ENCODE measurements around the gene SRPK2. TPM values are rescaled to one million over a fixed set of nuclear protein-coding genes. Genes with fewer than 3 reads are reported as not detected.
"Not testable (repeated sequence)": the region's sequence is repeated elsewhere in the genome, so short reads cannot be mapped to it uniquely, and the experiment has no call there.

Gene SRPK2
- total RNA-seq = 10 to 100 TPM; 41.0 to 87.1 (median 67.1) TPM

DNA sequence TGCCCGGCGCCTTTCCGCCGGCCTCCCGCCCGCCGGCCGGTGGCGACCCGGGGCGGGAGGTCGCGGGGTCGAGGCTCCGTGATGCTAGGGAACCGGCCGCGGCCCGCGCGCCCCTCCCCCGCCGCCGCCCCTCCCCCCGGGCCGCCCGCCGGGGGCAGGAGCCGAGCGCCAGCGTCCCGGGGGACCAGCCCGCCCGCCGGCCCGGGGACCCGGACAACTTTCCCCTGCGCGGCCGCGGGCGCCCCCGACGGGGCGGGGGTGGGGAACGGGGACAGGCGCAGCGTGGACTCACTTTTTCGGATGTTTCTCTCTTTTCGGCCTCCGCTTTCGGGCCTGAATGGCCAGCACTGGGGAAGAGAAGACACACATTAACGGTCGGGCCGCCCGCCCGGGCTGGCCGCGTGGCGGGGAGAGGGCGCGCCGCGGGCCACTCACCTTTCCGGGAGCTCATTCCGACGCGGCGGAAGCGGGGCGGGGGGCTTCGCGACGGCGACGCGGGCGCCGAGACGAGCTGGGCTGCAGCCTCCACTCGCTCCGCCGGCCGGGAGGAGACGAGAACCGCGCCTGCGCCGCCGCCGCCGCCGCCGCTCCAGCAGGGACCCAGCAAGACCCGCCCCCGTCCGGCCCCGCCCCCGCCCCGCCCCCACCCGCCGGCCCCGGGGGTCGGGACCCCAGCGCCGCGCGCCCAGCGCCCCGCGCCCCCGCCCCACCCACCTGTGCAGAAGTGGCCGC is at the start of gene SRPK2:
TSS of gene SRPK2 (minus strand) at position 566 of the 732 bp plus-strand sequence.
- DNase-seq (ENCODE audit: low spot score in 2 of 2) = peak; percentile 47 to 95

DNA sequence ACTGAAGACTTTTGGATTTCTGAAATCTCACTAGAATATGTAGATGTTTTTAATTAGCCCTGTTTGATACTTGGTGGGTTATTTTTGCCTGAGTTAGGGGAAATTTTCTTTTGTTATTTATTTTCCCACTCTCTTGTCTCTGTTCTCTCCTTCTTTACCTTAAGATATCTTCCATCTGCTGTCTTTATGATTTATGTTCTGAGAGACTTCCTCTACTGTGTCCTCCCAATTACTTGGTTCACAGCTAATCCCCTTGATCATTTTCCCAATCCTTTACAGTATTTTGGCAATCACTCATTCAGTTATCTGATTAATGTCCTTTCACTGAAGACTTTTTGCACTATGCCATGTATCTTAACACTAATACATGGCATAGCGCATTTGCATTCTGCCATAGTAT is 49.5 kb upstream of the SRPK2 start:
- WGBS, 2 donors = 98 to 100% methylated on average over 1 of the region's 1 CpG
- TF ChIP-seq, protein P1, sequence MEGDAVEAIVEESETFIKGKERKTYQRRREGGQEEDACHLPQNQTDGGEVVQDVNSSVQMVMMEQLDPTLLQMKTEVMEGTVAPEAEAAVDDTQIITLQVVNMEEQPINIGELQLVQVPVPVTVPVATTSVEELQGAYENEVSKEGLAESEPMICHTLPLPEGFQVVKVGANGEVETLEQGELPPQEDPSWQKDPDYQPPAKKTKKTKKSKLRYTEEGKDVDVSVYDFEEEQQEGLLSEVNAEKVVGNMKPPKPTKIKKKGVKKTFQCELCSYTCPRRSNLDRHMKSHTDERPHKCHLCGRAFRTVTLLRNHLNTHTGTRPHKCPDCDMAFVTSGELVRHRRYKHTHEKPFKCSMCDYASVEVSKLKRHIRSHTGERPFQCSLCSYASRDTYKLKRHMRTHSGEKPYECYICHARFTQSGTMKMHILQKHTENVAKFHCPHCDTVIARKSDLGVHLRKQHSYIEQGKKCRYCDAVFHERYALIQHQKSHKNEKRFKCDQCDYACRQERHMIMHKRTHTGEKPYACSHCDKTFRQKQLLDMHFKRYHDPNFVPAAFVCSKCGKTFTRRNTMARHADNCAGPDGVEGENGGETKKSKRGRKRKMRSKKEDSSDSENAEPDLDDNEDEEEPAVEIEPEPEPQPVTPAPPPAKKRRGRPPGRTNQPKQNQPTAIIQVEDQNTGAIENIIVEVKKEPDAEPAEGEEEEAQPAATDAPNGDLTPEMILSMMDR (IDR thresholded peaks at IDR 0.05) = no peak
- TF ChIP-seq POLR2A (IDR thresholded peaks at IDR 0.05) = no peak
- no peak overlapping the region for H3K4me3 ChIP-seq (ENCODE audit: low read depth, poor library complexity, severe bottlenecking)
- no peak for DNase-seq (ENCODE audit: low spot score in 2 of 2)
- intact Hi-C loops (cut with DNase I; ENCODE audit: low total_unique reads) = no loop called here

More for the DNA sequence above, at the start of gene SRPK2:
- TF ChIP-seq POLR2A (IDR thresholded peaks at IDR 0.05) = no peak
- TF ChIP-seq, protein P1 (IDR thresholded peaks at IDR 0.05) = no peak
- H3K4me3 ChIP-seq (ENCODE audit: low read depth, poor library complexity, severe bottlenecking) = peak within 1 kb of the TSS; percentile 94
- WGBS, 2 donors = 0 to 1% methylated on average over 21 to 29 of the region's 113 CpGs
- intact Hi-C loops (cut with DNase I; ENCODE audit: low total_unique reads) = no loop called here

DNA sequence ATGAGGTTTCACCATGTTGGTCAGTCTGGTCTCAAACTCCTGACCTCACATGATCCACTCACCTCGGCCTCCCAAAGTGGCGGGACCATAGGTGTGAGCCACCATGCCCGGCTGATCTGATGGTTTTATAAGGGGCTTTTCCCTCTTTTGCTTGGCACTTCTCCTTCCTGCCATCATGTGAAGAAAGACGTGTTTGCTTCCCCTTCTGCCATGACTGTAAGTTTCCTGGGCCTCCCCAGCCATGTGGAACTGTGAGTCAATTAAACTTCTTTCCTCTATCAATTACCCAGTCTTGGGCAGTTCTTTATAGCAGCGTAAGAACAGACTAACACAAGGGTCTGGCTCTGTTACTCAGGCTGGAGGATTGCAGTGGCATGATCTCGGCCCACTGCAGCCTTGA is 48.6 kb upstream of the SRPK2 start:
- H3K4me3 ChIP-seq (ENCODE audit: low read depth, poor library complexity, severe bottlenecking); intact Hi-C loops (cut with DNase I; ENCODE audit: low total_unique reads): not testable (repeated sequence)
- WGBS, 2 donors = 91 to 96% methylated on average over 6 of the region's 6 CpGs
- peak in 1 of 2 donors; percentile 52 for DNase-seq (ENCODE audit: low spot score in 2 of 2)

DNA sequence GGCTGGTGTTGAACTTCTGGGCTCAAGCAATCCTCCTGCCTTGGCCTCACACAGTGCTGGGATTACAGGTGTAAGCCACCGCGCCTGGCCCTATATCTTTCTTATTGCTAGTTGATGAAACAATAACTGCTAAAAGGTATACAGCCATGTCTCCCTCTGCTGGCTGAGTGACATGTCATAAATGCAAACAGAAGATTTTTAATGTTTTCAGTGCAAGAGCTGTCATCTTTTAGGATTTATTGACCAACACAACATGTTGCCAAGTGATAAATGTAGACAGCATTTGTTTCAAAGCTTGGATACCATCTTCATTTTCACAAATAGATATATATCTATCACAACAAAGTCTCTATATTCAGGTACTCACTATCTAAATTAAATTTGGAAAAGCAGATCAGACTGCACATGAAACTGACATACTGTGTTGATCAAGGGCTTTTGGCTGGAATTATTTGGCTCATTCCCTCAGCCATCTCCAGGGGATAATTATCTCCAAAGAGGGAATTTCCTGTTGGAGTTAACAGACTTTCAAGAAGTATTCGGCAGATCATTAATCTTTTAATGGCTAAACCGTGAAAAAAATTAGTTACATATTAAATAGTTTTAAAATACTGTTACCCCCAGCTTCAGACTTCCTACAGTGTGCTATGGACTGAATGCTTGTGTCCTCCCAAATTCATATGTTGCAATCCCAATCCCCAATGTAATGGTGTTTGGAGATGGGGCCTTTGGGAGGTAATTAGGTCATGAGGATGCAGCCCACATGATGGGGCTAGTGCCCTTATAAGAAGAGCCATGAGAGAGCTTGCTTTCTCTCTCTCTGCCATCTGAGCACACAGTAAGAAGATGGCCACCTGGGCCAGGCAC is 41.3 kb upstream of the SRPK2 start:
- DNase-seq (ENCODE audit: low spot score in 2 of 2) = peak; percentile 37 to 85
- H3K4me3 ChIP-seq (ENCODE audit: low read depth, poor library complexity, severe bottlenecking) = no peak overlapping the region
- TF ChIP-seq, protein P1 (IDR thresholded peaks at IDR 0.05) = no peak
- no peak for TF ChIP-seq POLR2A (IDR thresholded peaks at IDR 0.05)
- intact Hi-C loops (cut with DNase I; ENCODE audit: low total_unique reads) = no loop called here
- 17 to 20% methylated on average over 4 of the region's 4 CpGs for WGBS, 2 donors

DNA sequence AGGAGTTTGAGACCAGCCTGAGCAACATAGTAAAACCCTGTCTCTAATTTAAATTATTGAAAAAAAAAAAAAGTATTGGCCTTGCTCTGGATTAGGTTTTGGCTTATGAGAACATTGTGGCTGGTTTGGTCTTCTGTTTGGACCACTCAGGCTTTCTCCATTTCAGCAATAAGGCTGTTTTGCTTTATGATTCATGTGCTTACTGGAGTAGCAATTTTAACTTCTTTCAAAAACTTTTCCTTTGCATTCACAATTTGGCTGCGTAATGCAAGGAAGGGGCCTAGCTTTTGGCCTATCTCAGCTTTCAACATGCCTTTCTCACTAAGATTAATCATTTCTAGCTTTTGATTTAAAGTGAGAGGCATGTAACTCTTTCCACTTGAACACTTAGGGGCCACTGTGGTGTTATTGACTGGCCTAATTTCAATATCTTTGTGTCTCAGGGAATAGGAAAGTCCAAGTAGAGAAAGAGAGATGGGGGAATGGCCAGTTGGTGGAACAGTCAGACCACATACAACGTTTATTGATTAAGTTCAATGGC is 38.0 kb upstream of the SRPK2 start:
- DNase-seq (ENCODE audit: low spot score in 2 of 2) = no peak
- 86 to 88% methylated on average over 2 of the region's 2 CpGs for WGBS, 2 donors

More for the DNA sequence above, 38.0 kb upstream of the SRPK2 start:
- intact Hi-C loops (cut with DNase I; ENCODE audit: low total_unique reads) = no loop called here
- no peak overlapping the region for H3K4me3 ChIP-seq (ENCODE audit: low read depth, poor library complexity, severe bottlenecking)
- TF ChIP-seq, protein P1 (IDR thresholded peaks at IDR 0.05) = no peak
- no peak for TF ChIP-seq POLR2A (IDR thresholded peaks at IDR 0.05)
